ENCODE measurements around the gene SDHAF3.
A peak's percentile ranks its signal among the peaks of the same experiment; 100 is the strongest.
"Not testable (repeated sequence)": the region's sequence is repeated elsewhere in the genome, so short reads cannot be mapped to it uniquely, and the experiment has no call there.

The SDHAF3 gene

GRCh38 chr7:97126483-97127171 is 9.1 kb downstream of the SDHAF3 start:
- no peak for DNase-seq

GRCh38 chr7:97128736-97129135 is 11.2 kb downstream of the SDHAF3 start:
- DNase-seq: no peak

- no peak for DNase-seq
Measured at GRCh38 chr7:97130417-97131139, 13.1 kb downstream of the SDHAF3 start.

GRCh38 chr7:97133159-97133558 is 15.7 kb downstream of the SDHAF3 start:
- DNase-seq: no peak

- DNase-seq: no peak
Measured at GRCh38 chr7:97138830-97139229, 21.3 kb downstream of the SDHAF3 start.

- DNase-seq: peak; percentile 51
Measured at GRCh38 chr7:97145068-97145467, 27.6 kb downstream of the SDHAF3 start.

- no peak for DNase-seq
Measured at GRCh38 chr7:97149843-97150242, 32.3 kb downstream of the SDHAF3 start.

GRCh38 chr7:97155897-97156418 is 38.5 kb downstream of the SDHAF3 start:
- no peak for DNase-seq

- DNase-seq: not testable (repeated sequence)
Measured at GRCh38 chr7:97159984-97160383, 42.5 kb downstream of the SDHAF3 start.

- not testable (repeated sequence) for DNase-seq
Measured at GRCh38 chr7:97161609-97162008, 44.1 kb downstream of the SDHAF3 start.

GRCh38 chr7:97166308-97166707 is 48.8 kb downstream of the SDHAF3 start:
- no peak for DNase-seq

- no peak for DNase-seq
Measured at GRCh38 chr7:97167176-97167575, 49.7 kb downstream of the SDHAF3 start.

GRCh38 chr7:97167749-97168148 is 50.3 kb downstream of the SDHAF3 start:
- DNase-seq: no peak

GRCh38 chr7:97174303-97174702 is 56.8 kb downstream of the SDHAF3 start:
- peak; percentile 71 for DNase-seq

- peak; percentile 73 for DNase-seq
Measured at GRCh38 chr7:97179454-97180104, 62.1 kb downstream of the SDHAF3 start.

- DNase-seq: no peak
Measured at GRCh38 chr7:97187067-97187466, 69.6 kb downstream of the SDHAF3 start.

- not testable (repeated sequence) for DNase-seq
Measured at GRCh38 chr7:97196174-97196573, 78.7 kb downstream of the SDHAF3 start.

- DNase-seq: no peak
Measured at GRCh38 chr7:97198596-97198995, 81.1 kb downstream of the SDHAF3 start.

GRCh38 chr7:97200018-97200417 is 82.5 kb downstream of the SDHAF3 start:
- no peak for DNase-seq

GRCh38 chr7:97203957-97204356 is 86.5 kb downstream of the SDHAF3 start:
- no peak for DNase-seq

- DNase-seq: no peak
Measured at GRCh38 chr7:97204821-97205220, 87.3 kb downstream of the SDHAF3 start.

- no peak for DNase-seq
Measured at GRCh38 chr7:97215556-97215955, 98.1 kb downstream of the SDHAF3 start.

- no peak for DNase-seq
Measured at GRCh38 chr7:97218767-97219166, 101.3 kb downstream of the SDHAF3 start.

- DNase-seq: no peak
Measured at GRCh38 chr7:97219237-97219636, 101.7 kb downstream of the SDHAF3 start.

Measured in suppressor macrophage treated with lipopolysaccharide for 4 hours (primary cell).